Muscle of leg (tissue), 11 donors: ENCODE measurements around the gene ATP6V0D1. TPM values are rescaled to one million over a fixed set of nuclear protein-coding genes. Genes with fewer than 3 reads are reported as not detected.
"Not testable (repeated sequence)": the region's sequence is repeated elsewhere in the genome, so short reads cannot be mapped to it uniquely, and the experiment has no call there.

Experiments
- DNase-seq: peaks from one replicate; pipeline ENCODE4 v3.0.0; 2013
- H3K27ac ChIP-seq: one replicate; pipeline ENCODE4 v1.5.1; 2013; ENCODE audit warnings: mild to moderate bottlenecking, low read length, control low read depth
- H3K27me3 ChIP-seq: one replicate; pipeline ENCODE4 v1.6.1; 2013; ENCODE audit warnings: low read length; ENCODE audit not compliant: control insufficient read depth, insufficient read depth
- H3K36me3 ChIP-seq: one replicate; pipeline ENCODE4 v1.6.1; 2013; ENCODE audit warnings: low read length; ENCODE audit not compliant: control insufficient read depth, insufficient read depth
- H3K4me1 ChIP-seq: one replicate; pipeline ENCODE4 v1.6.1; 2013; ENCODE audit warnings: low read length; ENCODE audit not compliant: control insufficient read depth, insufficient read depth
- H3K4me3 ChIP-seq: one replicate; pipeline ENCODE4 v1.5.1; 2013; ENCODE audit warnings: low read length, control low read depth
- H3K9me3 ChIP-seq: replicated peaks from 2 replicates; pipeline ENCODE4 v1.6.1; 2013; ENCODE audit warnings: low read depth, low read length; ENCODE audit not compliant: control insufficient read depth
- WGBS: methylation state at CpG from one replicate; pipeline ENCODE4 v1.1.5; 2013; ENCODE audit warnings: missing lambda C conversion rate; ENCODE audit not compliant: insufficient coverage; 5-methylcytosine and 5-hydroxymethylcytosine counted together
- polyA plus RNA-seq, 8 donors: library from polyadenylated mRNA; unstranded; fragments of 120-200 nt; gene quantifications; one replicate each; pipeline versions ENCODE4 v1.2.1 to v1.2.3, GENCODE V29; 2013; ENCODE audit warnings: inconsistent platforms in 1 of 8, low replicate concordance in 1 of 8; ENCODE audit not compliant: insufficient read length in 8 of 8, insufficient read depth in 1 of 8
- total RNA-seq: library from RNA; stranded (reverse); fragments of 120-200 nt; gene quantifications from one replicate; pipeline ENCODE4 v1.2.4, GENCODE V29; 2013

Gene ATP6V0D1
- total and polyA plus RNA-seq, 9 donors = 43.5 to 69.0 (median 66.2) TPM

- WGBS = 0% methylated on average over 16 of the region's 25 CpGs
- Histone ChIP-seq H3K36me3 (no peaks in the 10 kb centered on the region), H3K27me3 (no peaks in the 10 kb centered on the region), H3K4me3 (peak overlapping the region; percentile 45), H3K27ac (peak overlapping the region; percentile 91), H3K9me3 (no peaks in the 10 kb centered on the region), H3K4me1 (peaks cover 8% of the 10 kb centered on the region)
- DNase-seq = peak; percentile 96
Observed at GRCh38 chr16:67521095-67521804, 40.3 kb upstream of the ATP6V0D1 start.

- Histone ChIP-seq H3K9me3 (no peaks in the 10 kb centered on the region), H3K27ac (no peak overlapping the region), H3K4me1 (peaks cover 8% of the 10 kb centered on the region), H3K36me3 (no peaks in the 10 kb centered on the region), H3K27me3 (no peaks in the 10 kb centered on the region), H3K4me3 (no peak overlapping the region)
- 53% methylated on average over 4 of the region's 4 CpGs for WGBS
- DNase-seq = no peak
Observed at GRCh38 chr16:67519242-67519641, 38.3 kb upstream of the ATP6V0D1 start.

- Histone ChIP-seq H3K4me1 (peaks cover 8% of the 10 kb centered on the region), H3K27ac (no peak overlapping the region), H3K9me3 (no peaks in the 10 kb centered on the region), H3K27me3 (no peaks in the 10 kb centered on the region), H3K36me3 (no peaks in the 10 kb centered on the region), H3K4me3 (no peak overlapping the region)
- 78% methylated on average over 7 of the region's 8 CpGs for WGBS
- no peak for DNase-seq
Observed at GRCh38 chr16:67518676-67519075, 37.7 kb upstream of the ATP6V0D1 start.

GRCh38 chr16:67517661-67518423 lies 36.9 kb upstream of the ATP6V0D1 start:
- 52% methylated on average over 6 of the region's 11 CpGs for WGBS
- H3K4me3 ChIP-seq = no peak overlapping the region
- no peak for DNase-seq

GRCh38 chr16:67517155-67517445 lies 36.1 kb upstream of the ATP6V0D1 start:
- no peaks in the 10 kb centered on the region for H3K36me3 ChIP-seq
- H3K27ac ChIP-seq = no peak overlapping the region
- no peak for DNase-seq
- H3K4me1 ChIP-seq = peaks cover 8% of the 10 kb centered on the region
- no peaks in the 10 kb centered on the region for H3K9me3 ChIP-seq
- WGBS = 73% methylated on average over 3 of the region's 3 CpGs
- no peaks in the 10 kb centered on the region for H3K27me3 ChIP-seq
- H3K4me3 ChIP-seq = no peak overlapping the region

More at GRCh38 chr16:67517661-67518423, 36.9 kb upstream of the ATP6V0D1 start:
- Histone ChIP-seq H3K36me3 (no peaks in the 10 kb centered on the region), H3K27ac (no peak overlapping the region), H3K9me3 (no peaks in the 10 kb centered on the region), H3K4me1 (peaks cover 8% of the 10 kb centered on the region), H3K27me3 (no peaks in the 10 kb centered on the region)

GRCh38 chr16:67516296-67517154 lies 35.6 kb upstream of the ATP6V0D1 start:
- Histone ChIP-seq H3K4me1 (peaks cover 5% of the 10 kb centered on the region), H3K36me3 (no peaks in the 10 kb centered on the region), H3K9me3 (no peaks in the 10 kb centered on the region), H3K4me3 (no peak overlapping the region), H3K27me3 (no peaks in the 10 kb centered on the region), H3K27ac (no peak overlapping the region)
- 28% methylated on average over 2 of the region's 12 CpGs for WGBS
- DNase-seq = no peak

- DNase-seq = peak; percentile 89
- no peaks in the 10 kb centered on the region for H3K27me3 ChIP-seq
- H3K9me3 ChIP-seq = no peaks in the 10 kb centered on the region
- H3K27ac ChIP-seq = no peak overlapping the region
- 13% methylated on average over 6 of the region's 8 CpGs for WGBS
- H3K4me1 ChIP-seq = no peaks in the 10 kb centered on the region
- H3K36me3 ChIP-seq = no peaks in the 10 kb centered on the region
- H3K4me3 ChIP-seq = no peak overlapping the region
Observed at GRCh38 chr16:67514382-67514828, 33.4 kb upstream of the ATP6V0D1 start.

GRCh38 chr16:67513892-67514291 lies 32.9 kb upstream of the ATP6V0D1 start:
- H3K27ac ChIP-seq, H3K4me3 ChIP-seq, H3K27me3 ChIP-seq, H3K9me3 ChIP-seq, H3K36me3 ChIP-seq, DNase-seq, H3K4me1 ChIP-seq: not testable (repeated sequence)
- WGBS = no CpG with 5 or more reads among the region's 1 CpG

GRCh38 chr16:67509016-67509415 lies 28.1 kb upstream of the ATP6V0D1 start:
- DNase-seq = no peak
- Histone ChIP-seq H3K27me3 (no peaks in the 10 kb centered on the region), H3K9me3 (no peaks in the 10 kb centered on the region), H3K4me1 (peaks cover 7% of the 10 kb centered on the region), H3K27ac (no peak overlapping the region), H3K4me3 (no peak overlapping the region), H3K36me3 (no peaks in the 10 kb centered on the region)
- 87% methylated on average over 3 of the region's 4 CpGs for WGBS

- Histone ChIP-seq H3K27me3 (no peaks in the 10 kb centered on the region), H3K36me3 (no peaks in the 10 kb centered on the region), H3K4me1 (peaks cover 7% of the 10 kb centered on the region), H3K4me3 (no peak overlapping the region), H3K9me3 (no peaks in the 10 kb centered on the region), H3K27ac (no peak overlapping the region)
- DNase-seq = no peak
- WGBS = 40% methylated on average over 2 of the region's 8 CpGs
Observed at GRCh38 chr16:67506468-67506867, 25.5 kb upstream of the ATP6V0D1 start.
